HG02981 (cell line): ENCODE data around the gene OR9G1.
"Not testable (repeated sequence)": the region's sequence is repeated elsewhere in the genome, so short reads cannot be mapped to it uniquely, and the experiment has no call there.

ENCODE experiments used
- ATAC-seq: cut with Tn5 transposase; IDR thresholded peaks from one replicate; pipeline ENCODE4 v1.9.1; 2021; ENCODE audit warnings: mild to moderate bottlenecking, moderate library complexity; ENCODE audit not compliant: unreplicated experiment

OR9G1 gene, protein sequence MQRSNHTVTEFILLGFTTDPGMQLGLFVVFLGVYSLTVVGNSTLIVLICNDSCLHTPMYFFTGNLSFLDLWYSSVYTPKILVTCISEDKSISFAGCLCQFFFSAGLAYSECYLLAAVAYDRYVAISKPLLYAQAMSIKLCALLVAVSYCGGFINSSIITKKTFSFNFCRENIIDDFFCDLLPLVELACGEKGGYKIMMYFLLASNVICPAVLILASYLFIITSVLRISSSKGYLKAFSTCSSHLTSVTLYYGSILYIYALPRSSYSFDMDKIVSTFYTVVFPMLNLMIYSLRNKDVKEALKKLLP

DNA sequence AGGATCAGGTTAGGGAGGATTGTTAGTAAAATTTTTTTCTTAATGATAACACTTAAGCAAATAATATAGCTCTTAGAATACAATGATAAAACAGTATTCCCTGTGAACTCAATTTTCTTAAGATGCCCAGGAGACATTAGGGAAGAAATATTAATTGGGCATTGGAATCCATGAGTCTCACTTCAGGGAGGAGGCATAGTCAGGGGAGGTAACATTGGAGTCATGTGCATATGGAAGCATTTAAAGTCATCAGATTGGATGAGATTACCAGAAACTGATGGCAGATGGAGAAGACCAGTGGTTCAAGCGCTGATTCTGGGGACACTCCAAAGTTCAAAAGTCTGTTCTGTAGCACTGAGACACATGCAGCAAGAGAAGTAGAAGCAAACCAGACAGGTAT is at the start of gene OR9G1:
Gene OR9G1, plus strand, starts transcription at position 301 of the 400 bp plus-strand sequence. CDS start 1,293 bp downstream, outside the sequence.
- ATAC-seq, result no peak

DNA sequence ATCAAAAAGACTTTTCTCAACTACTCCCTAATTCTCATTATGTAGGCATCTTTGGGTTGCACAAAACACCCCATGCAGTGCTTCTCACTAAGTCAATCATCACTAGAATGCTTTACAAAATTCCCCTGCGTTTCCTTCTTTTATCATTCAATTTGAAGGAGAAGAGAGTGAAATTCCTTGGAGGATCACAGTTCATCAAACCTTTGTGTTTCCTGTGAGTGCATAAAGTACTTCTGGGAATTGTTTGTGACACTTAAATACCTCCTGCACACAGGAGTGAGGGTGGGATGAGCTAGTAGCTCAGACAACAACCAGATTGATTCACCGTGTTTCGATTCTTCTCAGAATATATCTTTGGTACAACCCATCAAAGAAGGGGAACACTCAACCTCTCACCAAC is 39.1 kb upstream of the OR9G1 start:
- ATAC-seq, result no peak

DNA sequence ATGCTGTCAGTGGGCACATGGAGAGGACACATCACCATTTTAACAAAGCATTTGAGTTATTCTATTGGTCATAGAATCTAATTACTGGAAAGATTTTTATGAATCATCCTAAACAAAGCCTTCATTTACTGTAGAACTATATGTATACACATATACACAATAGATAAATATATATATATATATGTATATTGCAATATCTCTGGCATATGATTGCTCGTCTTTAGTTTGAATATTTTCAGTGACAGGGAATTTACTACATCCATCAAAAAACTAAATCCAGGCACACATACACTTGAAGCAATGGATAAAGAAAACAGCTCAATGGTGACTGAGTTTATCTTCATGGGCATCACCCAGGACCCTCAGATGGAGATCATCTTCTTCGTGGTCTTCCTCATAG is 35.5 kb upstream of the OR9G1 start, which contains the start of gene OR5AR1:
Gene OR5AR1, plus strand, starts transcription at position 301 of the 400 bp plus-strand sequence. Its CDS starts 0 bp downstream, at position 301.
- no peak for ATAC-seq

DNA sequence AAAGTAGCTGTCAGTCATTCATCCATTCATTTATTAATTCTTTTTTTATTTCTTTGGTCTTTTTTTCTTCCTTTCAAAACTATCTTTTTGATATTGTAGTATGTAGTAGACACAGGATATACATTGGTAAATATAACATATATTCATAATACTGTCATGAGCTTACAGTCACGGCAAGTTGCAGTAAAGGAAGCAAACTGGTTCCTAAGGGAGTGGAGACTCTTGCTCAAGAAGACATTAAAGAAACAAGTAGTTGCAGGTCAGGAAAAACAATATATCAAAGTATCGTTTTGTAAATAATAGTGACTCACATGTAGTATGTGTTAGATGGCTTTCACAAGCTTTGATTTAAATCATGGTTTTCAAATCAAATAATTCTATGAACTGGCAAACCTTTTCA is 27.9 kb upstream of the OR9G1 start:
- ATAC-seq, result no peak

DNA sequence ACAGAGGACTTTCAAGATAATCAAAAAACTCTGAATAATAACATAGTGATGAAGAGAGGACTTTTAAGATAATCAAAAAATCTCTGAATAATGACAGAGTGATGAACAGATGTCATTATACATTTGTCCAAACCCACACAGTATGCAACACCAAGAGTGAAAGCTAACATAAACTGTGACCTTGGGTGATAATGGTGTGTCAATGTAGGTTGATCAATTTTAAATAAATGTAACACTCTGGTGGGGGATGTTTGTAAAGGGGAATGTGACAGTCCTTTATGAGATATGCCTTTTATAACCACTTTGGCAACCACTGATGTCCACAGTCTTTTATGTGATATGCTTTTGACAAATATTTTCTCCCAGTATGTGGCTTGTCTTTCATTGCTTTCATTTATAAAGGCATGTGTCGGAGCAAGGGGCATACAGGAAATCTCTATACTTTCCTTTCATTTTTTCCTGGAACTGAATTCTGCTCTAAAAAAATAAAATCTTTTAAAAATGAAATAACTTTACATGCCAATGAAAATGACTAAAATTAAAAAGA is 10.3 kb upstream of the OR9G1 start:
- ATAC-seq, result no peak

DNA sequence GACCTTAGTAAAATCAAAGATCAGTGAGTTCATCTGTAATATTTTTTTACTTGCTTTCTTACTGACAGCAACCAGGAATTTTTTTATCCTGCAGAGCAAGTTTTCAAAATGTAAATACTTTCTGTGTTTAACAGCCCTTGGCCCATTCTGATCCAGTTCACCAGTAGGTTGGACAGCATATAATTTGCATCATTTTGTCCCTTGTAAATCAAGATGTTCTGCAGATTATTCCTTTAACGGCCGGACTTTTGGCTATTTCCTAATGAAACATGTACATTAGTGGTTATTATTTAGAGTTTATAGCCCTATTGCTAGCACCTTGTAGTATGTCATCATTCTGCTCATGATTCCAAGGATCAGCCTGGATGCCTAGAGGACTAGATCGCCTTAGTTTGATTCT is 7.7 kb upstream of the OR9G1 start:
- ATAC-seq, result not testable (repeated sequence)

DNA sequence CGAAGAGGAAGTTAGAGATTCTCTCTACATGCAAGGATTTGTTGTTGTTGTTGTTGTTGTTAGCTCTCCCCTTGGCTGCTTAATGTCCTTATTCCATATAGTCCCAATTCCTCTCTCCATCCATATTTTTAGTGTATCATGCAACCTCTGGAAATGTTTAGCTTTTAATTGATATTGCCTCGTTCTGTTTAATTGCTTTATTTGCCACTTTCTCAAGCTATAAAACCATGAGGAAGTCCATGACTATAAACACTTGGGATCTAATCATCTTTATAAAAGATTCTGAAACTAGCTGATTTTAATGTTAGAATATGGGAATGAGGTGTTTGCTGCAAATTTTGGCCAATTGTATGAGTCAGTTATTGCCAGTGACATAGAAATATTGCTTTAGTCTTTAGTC is 5.5 kb upstream of the OR9G1 start:
- no peak for ATAC-seq

DNA sequence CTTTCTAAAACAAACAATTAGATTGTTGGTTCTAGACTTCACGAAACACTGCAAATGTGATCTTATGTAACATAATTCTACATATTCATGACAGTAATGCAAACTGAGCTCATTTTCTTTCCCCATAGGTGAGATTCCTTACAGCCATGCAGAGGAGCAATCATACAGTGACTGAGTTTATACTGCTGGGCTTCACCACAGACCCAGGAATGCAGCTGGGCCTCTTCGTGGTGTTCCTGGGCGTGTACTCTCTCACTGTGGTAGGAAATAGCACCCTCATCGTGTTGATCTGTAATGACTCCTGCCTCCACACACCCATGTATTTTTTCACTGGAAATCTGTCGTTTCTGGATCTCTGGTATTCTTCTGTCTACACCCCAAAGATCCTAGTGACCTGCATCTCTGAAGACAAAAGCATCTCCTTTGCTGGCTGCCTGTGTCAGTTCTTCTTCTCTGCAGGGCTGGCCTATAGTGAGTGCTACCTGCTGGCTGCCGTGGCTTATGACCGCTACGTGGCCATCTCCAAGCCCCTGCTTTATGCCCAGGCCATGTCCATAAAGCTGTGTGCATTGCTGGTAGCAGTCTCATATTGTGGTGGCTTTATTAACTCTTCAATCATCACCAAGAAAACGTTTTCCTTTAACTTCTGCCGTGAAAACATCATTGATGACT is 1.5 kb downstream of the OR9G1 start:
- no peak for ATAC-seq

DNA sequence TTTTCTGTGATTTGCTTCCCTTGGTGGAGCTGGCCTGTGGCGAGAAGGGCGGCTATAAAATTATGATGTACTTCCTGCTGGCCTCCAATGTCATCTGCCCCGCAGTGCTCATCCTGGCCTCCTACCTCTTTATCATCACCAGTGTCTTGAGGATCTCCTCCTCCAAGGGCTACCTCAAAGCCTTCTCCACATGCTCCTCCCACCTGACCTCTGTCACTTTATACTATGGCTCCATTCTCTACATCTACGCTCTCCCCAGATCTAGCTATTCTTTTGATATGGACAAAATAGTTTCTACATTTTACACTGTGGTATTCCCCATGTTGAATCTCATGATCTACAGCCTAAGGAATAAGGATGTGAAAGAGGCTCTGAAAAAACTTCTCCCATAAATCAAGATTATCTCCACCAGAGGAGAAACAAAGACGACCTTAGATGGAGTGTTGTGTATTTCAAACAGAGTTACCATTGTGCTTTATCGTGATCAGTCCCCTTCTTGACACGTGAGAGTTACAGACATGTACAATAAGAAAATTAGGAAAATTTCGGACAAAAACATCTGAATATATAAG is 2.1 kb downstream of the OR9G1 start:
- no peak for ATAC-seq

DNA sequence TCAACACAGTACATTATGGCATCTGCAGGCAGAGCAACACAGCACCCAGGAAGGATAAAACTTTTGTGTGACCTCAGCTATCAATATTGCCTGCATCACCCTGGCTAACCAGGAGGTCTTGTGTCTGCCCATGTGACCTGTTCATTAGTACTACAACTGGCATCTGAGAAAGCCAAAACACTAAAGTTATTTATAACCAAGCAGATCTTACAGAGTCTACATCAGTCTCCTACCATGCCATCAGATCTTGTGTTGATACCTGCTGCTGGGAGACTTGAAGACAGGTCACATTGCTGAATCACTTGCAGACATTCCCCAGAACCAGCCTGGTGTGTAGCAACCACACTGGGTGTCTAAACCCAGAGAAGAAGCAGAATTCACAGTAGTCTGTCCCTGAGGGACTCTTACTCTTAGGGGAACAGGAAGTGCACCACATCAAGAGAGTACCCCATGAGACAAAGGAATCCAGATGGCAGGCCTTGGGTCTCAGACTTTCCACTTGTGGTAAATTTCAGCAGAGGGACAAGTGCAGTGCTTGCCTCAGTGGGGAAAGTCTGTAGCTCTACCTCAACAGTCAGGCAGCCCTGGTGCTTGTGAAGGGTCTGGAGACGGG is 7.0 kb downstream of the OR9G1 start:
- ATAC-seq, result no peak

DNA sequence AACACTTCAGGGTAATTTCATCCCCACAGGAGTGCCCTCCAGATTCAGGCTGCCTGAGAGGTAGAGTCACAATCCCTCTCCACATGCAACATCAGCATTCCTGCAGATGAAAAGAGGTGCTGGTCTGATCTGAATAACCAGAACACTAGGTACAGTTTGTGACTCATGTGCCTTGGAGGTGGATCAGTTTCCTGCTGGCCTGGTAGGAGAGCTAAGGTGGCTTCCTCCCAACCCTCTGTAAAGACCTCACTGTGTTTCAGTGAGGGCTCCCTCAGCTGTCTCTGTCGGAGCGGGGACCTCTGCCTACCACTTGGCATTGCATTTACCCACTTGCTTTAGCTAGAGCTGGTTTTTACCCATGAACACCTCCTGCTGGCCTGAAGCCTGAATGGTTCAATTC is 7.6 kb downstream of the OR9G1 start:
- ATAC-seq, result no peak

DNA sequence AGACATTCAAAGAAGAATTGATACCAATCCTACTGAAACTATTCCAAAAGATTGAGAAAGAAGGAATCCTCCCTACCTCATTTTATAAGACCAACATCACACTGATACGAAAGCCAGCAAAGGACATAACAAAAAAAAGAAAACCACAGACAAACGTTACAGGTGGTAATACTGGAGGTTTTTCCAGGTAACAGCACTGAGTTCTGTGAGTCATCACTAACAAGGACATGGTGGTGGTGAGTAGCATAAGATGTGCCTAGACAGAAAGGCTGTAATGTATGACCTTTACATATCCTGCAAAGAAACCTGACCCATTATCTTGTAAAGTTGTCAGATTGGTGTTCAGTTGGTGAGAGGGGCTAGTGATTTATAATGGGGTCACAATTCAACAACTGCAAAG is 15.3 kb downstream of the OR9G1 start:
- ATAC-seq, result no peak

DNA sequence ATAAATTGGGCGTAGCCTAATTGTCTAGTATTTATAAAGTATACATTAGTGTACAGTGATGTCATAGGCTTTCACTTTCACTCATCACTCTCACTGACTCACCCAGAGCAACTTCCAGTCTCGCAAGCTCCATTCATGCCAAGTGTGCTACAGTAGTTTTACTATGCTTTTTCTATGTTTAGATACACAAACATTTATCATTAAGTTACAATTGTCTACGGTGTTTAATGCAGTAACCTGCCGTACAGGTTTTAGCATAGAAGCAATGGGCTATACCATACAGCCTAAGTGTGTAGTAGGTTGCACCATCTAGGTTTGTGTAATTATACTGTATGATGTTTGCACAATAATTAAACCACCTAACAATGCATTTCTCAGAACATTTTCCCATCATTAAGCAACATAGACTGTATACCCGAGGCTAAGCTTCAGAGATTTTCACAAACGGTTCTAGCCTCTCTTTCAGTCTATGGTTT is 17.5 kb downstream of the OR9G1 start:
- ATAC-seq, result no peak

DNA sequence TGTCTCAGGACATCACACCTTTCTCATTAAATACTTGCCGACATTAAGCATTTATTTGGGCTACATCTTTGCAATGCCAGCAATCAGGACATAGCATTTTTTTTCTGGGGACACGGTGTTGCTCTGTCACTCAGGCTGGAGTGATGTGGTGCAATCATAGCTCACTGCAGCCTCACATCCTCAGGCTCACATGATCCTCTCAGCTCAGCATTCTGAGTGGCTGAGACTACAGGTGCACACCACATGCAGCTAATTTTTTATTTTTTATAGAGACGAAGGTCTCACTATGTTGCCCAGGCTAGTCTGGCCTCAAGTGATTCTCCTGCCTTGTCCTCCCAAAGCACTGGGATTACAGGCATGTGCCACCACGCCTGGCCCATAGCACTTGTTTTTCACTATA is 21.6 kb downstream of the OR9G1 start:
- ATAC-seq, result no peak

DNA sequence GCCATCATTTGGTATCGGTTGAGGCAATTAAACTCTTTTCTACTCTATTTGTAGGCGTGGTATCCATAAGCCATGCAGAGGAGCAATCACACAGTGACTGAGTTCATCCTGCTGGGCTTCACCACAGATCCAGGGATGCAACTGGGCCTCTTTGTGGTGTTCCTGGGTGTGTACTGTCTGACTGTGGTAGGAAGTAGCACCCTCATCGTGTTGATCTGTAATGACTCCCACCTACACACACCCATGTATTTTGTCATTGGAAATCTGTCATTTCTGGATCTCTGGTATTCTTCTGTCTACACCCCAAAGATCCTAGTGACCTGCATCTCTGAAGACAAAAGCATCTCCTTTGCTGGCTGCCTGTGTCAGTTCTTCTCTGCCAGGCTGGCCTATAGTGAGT is 41.2 kb downstream of the OR9G1 start:
- ATAC-seq, result no peak

DNA sequence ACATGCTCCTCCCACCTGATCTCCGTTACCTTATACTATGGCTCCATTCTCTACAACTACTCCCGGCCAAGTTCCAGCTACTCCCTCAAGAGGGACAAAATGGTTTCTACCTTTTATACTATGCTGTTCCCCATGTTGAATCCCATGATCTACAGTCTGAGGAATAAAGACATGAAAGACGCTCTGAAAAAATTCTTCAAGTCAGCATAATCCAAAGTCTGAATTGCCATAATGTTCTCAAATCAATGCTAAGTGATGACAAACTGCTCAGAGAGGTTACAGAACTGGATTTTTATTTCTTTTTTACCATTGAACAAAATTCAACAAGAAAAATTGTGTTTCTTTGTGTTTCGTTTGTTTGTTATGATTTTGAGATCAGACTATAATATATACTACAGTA is 42.0 kb downstream of the OR9G1 start:
- no peak for ATAC-seq

DNA sequence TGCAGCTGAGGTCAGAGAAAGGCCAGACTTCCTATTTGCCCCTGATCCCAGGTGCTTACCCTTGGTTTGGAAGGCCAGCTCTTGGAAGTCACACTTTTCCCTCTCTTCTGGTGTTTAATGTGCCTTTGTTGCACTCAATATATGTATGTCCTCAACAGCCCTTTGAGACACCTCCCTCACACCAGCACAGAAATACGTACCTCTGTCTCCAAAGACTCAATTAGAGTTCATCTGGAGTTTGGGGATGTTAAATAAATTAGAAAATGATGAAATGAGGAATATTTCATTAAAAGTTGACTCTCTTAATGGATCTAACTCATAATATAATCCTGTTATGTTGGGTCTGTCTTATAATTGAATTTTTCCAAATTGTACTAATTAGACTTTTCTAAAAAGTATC is 49.7 kb downstream of the OR9G1 start, which contains the start of gene OR9G4:
Gene OR9G4, minus strand, starts transcription at position 101 of the 400 bp plus-strand sequence. CDS start 4,931 bp downstream, outside the sequence.
- no peak for ATAC-seq

DNA sequence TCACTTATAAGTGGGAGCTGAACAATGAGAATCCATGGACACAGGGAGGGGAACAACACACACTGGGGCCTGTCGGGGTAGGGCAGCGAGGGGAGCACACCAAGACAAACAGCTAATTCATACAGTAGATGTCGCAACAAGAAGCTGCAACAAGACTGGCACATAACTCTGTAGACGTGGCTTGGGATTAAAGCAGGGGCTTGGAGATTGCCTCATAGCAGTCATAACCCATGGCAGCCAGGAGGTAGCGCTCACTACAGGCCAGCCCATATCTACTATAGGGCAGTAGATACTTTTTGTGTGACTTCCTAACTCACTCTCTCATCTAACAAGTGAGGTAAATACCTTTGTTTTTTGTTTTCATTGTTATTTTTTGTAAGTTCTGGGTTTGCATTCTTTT is 51.3 kb downstream of the OR9G1 start:
- no peak for ATAC-seq

DNA sequence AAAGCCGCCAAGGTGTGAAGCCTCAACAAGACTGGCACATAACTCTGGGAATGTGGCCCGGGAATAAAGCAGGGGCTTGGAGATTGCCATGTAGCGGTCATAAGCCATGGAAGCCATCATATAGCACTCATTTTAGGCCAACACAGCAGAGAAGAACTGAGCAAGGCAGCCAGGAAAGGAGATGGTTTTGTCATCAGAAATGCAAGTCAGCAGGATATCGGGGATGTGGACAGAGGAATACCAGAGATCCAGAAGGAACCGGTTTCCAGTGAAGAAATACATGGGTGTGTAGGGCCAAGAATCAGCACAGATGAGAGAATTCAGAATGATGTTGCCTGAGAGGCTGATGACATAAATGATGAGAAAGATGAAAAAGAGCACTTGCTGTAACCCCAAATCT is 52.6 kb downstream of the OR9G1 start:
- ATAC-seq, result no peak
